Endothelial cell of umbilical vein (primary cell): ENCODE data around the gene NPHS1. TPM values are rescaled to one million over a fixed set of nuclear protein-coding genes. Genes with fewer than 3 reads are reported as not detected.

ENCODE experiments used
- BruUV-seq: library from RNA; stranded (reverse); fragments of 400-500 nt; replicated peaks from 2 replicates; lab custom pipeline; 2021; lab: Mats Ljungman, UMichigan
- CTCF ChIA-PET: fragments of 300-600, 350-600 bp; sonication (Branson Sonifier 250); formaldehyde crosslinking; loops from one replicate; lab custom pipeline; 2021; ENCODE audit warnings: antibody characterized with exemption, inconsistent platforms; lab: Charles Lee
- POLR2A ChIA-PET: fragments of 300-600, 350-600 bp; sonication (Branson Sonifier 250); formaldehyde crosslinking; loops from one replicate; lab custom pipeline; 2021; ENCODE audit warnings: antibody characterized with exemption, inconsistent platforms; lab: Charles Lee
- DNase-seq: peaks from one replicate; pipeline ENCODE4 v3.0.0-alpha.2; 2011; ENCODE audit warnings: low read depth, low spot score
- FAIRE-seq: peaks from 2 replicates; lab custom pipeline; 2011; peaks lifted over from hg19 to GRCh38; lab: Jason Lieb, UNC
- H2AFZ ChIP-seq: 2 replicates; pipeline ENCODE4 v1.6.0; 2012; ENCODE audit warnings: low read depth, low read length, control low read depth, inconsistent platforms
- H3K27ac ChIP-seq: 2 replicates; pipeline ENCODE4 v1.5.1; 2011; ENCODE audit warnings: low read depth, mild to moderate bottlenecking, control low read depth, low read length, moderate library complexity; ENCODE audit not compliant: insufficient read depth
- H3K27me3 ChIP-seq, 2 experiments: 2 replicates each; pipeline versions ENCODE4 v1.6.0 to v1.6.1; 2011; ENCODE audit warnings: low read length in 2 of 2, mixed read lengths in 1 of 2; ENCODE audit not compliant: control insufficient read depth in 2 of 2, insufficient read depth in 2 of 2
- H3K36me3 ChIP-seq, 2 experiments: 2 replicates in 1 of 2; 3 replicates in 1 of 2; pipeline ENCODE4 v1.5.1; 2011; ENCODE audit warnings: low read length in 2 of 2, mild to moderate bottlenecking in 1 of 2, moderate library complexity in 1 of 2; ENCODE audit not compliant: control insufficient read depth in 2 of 2, insufficient read depth in 2 of 2; ENCODE audit errors: extremely low read depth in 1 of 2
- H3K4me1 ChIP-seq: 3 replicates; pipeline ENCODE4 v1.5.1; 2011; ENCODE audit warnings: mild to moderate bottlenecking, low read length; ENCODE audit not compliant: control insufficient read depth, insufficient read depth; ENCODE audit errors: extremely low read depth
- H3K4me2 ChIP-seq: 2 replicates; pipeline ENCODE4 v1.6.1; 2011; ENCODE audit warnings: low read length, control low read depth, mixed read lengths; ENCODE audit not compliant: insufficient read depth
- H3K4me3 ChIP-seq, 3 experiments: fragments of 200-600 bp in 1 of 3; sonication (generic), shearing (Covaris generic) in 1 of 3; replicated peaks in 1 of 3; 2 replicates each; pipeline ENCODE4 v1.5.1; 2011 to 2016; ENCODE audit warnings: control low read depth in 3 of 3, low read length in 3 of 3, mild to moderate bottlenecking in 2 of 3, inconsistent platforms in 1 of 3, low read depth in 1 of 3, moderate library complexity in 1 of 3; ENCODE audit not compliant: insufficient read depth in 1 of 3
- H3K79me2 ChIP-seq: 2 replicates; pipeline ENCODE4 v1.6.0; 2012; ENCODE audit warnings: low read length, inconsistent platforms; ENCODE audit not compliant: control insufficient read depth, insufficient read depth
- H3K9ac ChIP-seq: replicated peaks from 2 replicates; pipeline ENCODE3; 2011; ENCODE audit warnings: low read length, control low read depth; ENCODE audit not compliant: insufficient read depth; ENCODE audit errors: extremely low read depth
- H3K9me1 ChIP-seq: replicated peaks from 3 replicates; pipeline ENCODE4 v1.6.0; 2011; ENCODE audit warnings: mild to moderate bottlenecking, low read length; ENCODE audit not compliant: control insufficient read depth, insufficient read depth; ENCODE audit errors: extremely low read depth
- H3K9me3 ChIP-seq: replicated peaks from 2 replicates; pipeline ENCODE4 v1.5.1; 2012; ENCODE audit warnings: low read length, inconsistent platforms; ENCODE audit not compliant: control insufficient read depth, insufficient read depth
- H4K20me1 ChIP-seq: replicated peaks from 2 replicates; pipeline ENCODE3; 2011; ENCODE audit warnings: mild to moderate bottlenecking, low read length; ENCODE audit not compliant: control insufficient read depth, insufficient read depth; ENCODE audit errors: extremely low read depth
- CTCF ChIP-seq, 2 donors: IDR thresholded peaks; 1 replicate in 1 of 2; 2 replicates in 1 of 2; pipeline ENCODE4 v1.5.1; 2011; ENCODE audit warnings: low read length in 2 of 2, mild to moderate bottlenecking in 2 of 2, moderate library complexity in 2 of 2, control low read depth in 1 of 2, inconsistent platforms in 1 of 2, low read depth in 1 of 2; ENCODE audit not compliant: insufficient read depth in 1 of 2; ENCODE audit errors: extremely low read depth in 1 of 2
- EZH2 ChIP-seq: IDR thresholded peaks from 2 replicates; pipeline ENCODE4 v1.6.1; 2012; ENCODE audit warnings: borderline replicate concordance, low read depth, mild to moderate bottlenecking, moderate library complexity, low read length, inconsistent platforms; ENCODE audit not compliant: severe bottlenecking
- FOS ChIP-seq: IDR thresholded peaks from 2 replicates; pipeline ENCODE4 v1.6.1; 2011; ENCODE audit warnings: mild to moderate bottlenecking, low read length, moderate library complexity, borderline replicate concordance; ENCODE audit not compliant: insufficient read depth
- GATA2 ChIP-seq: IDR thresholded peaks from 2 replicates; pipeline ENCODE4 v1.7.0; 2011; ENCODE audit warnings: low read depth, mild to moderate bottlenecking, moderate library complexity, mixed read lengths, low read length; ENCODE audit not compliant: insufficient read length, insufficient read depth
- JUN ChIP-seq: IDR thresholded peaks from 2 replicates; pipeline ENCODE4 v1.6.1; 2011; ENCODE audit warnings: borderline replicate concordance, low read depth; ENCODE audit not compliant: insufficient read length, insufficient read depth
- MAX ChIP-seq: IDR thresholded peaks from 2 replicates; pipeline ENCODE4 v1.6.1; 2011; ENCODE audit not compliant: insufficient read depth, insufficient read length
- MYC ChIP-seq: IDR thresholded peaks from one replicate; pipeline ENCODE4 v1.6.1; 2011; ENCODE audit warnings: mild to moderate bottlenecking, low read depth, low read length
- POLR2A ChIP-seq: IDR thresholded peaks from 2 replicates; pipeline ENCODE4 v1.6.1; 2012; ENCODE audit warnings: low read depth, mild to moderate bottlenecking, control low read depth, low read length
- POLR2AphosphoS5 ChIP-seq: IDR thresholded peaks from 2 replicates; pipeline ENCODE4 v1.6.1; 2012; ENCODE audit warnings: low read depth, mild to moderate bottlenecking, control low read depth, low read length, moderate library complexity; ENCODE audit not compliant: insufficient read depth
- dilution Hi-C: fragments of 300-500 bp; cut with MboI; formaldehyde crosslinking; loops from one replicate; pipeline ENCODE4 v1.15.0; 2019; ENCODE audit warnings: low sequenced_read_pairs; ENCODE audit not compliant: extremely low pct_ligation_motif_present
- intact Hi-C: fragments of 100-400 bp; cut with micrococcal nuclease; formaldehyde crosslinking; loops from one replicate; pipeline ENCODE4 v1.10.0; 2022
- polyA plus RNA-seq, 4 experiments: library from polyadenylated mRNA; depleted of rRNA in 3 of 4; stranded (reverse) in 3 of 4; unstranded in 1 of 4; fragments of >200 nt; gene quantifications; 2 replicates each; pipeline versions ENCODE4 v1.2.1 to v1.2.3, GENCODE V29; 2011 to 2012; ENCODE audit warnings: missing spikeins in 1 of 4
- total RNA-seq: library from RNA; stranded (reverse); gene quantifications from 2 replicates; pipeline ENCODE4 v1.2.3, GENCODE V29; 2021

NPHS1 gene
- total and polyA plus RNA-seq, 2 donors (not counting 3 experiments of a cell fraction or from before 2014, with no cell fraction given), result not detected

- Histone ChIP-seq H3K9me3 (no peaks in the 10 kb centered on the region), H3K4me1 (no peaks in the 10 kb centered on the region), H3K4me2 (no peak overlapping the region), H2AFZ (no peak overlapping the region), H3K9me1 (no peaks in the 10 kb centered on the region), H3K79me2 (no peaks in the 10 kb centered on the region), H3K27me3 (peaks cover 0 to 3% of the 10 kb centered on the region in 2 experiments), H3K4me3 (no peak overlapping the region), H3K9ac (no peak overlapping the region), H4K20me1 (no peaks in the 10 kb centered on the region), H3K27ac (no peak overlapping the region), H3K36me3 (no peaks in the 10 kb centered on the region)
- no peak for FAIRE-seq
- no peak for DNase-seq
- CTCF ChIA-PET, result no interaction called here
- dilution Hi-C loops, result no loop called here
- intact Hi-C loops, result no loop called here
- POLR2A ChIA-PET, result no interaction called here
- TF ChIP-seq MYC (no peak), EZH2 (no peak), CTCF (IDR thresholded peaks at IDR 0.05; ENCODE audit: extremely low read depth in 1 of 2, insufficient read depth in 1 of 2, low read depth in 1 of 2, low read length in 2 of 2) (no peak), FOS (no peak), GATA2 (no peak), MAX (no peak), POLR2AphosphoS5 (no peak), JUN (no peak), POLR2A (no peak)
- BruUV-seq, result no TSS peak
Observed at GRCh38 chr19:35789978-35790944, 62.0 kb downstream of the NPHS1 start.
